PC-3 (cell line): ENCODE measurements around the gene MPND. TPM values are rescaled to one million over a fixed set of nuclear protein-coding genes. Genes with fewer than 3 reads are reported as not detected.

ENCODE experiments used
- ATAC-seq: fragments of 200-7000 bp; cut with Tn5 transposase; 2 replicates; pipeline ENCODE4 v1.9.1; 2020; ENCODE audit warnings: mild to moderate bottlenecking, moderate library complexity
- BruUV-seq: library from RNA; stranded (reverse); fragments of 400-500 nt; replicated peaks from 2 replicates; lab custom pipeline; 2021; lab: Mats Ljungman, UMichigan
- CTCF ChIA-PET: fragments of 300-600 bp; sonication (Branson Sonifier 250); formaldehyde crosslinking; loops from one replicate; lab custom pipeline; 2022; ENCODE audit warnings: antibody characterized with exemption; lab: Charles Lee
- POLR2A ChIA-PET: fragments of 300-600 bp; sonication (Branson Sonifier 250); formaldehyde crosslinking; loops from one replicate; lab custom pipeline; 2022; ENCODE audit warnings: antibody characterized with exemption; ENCODE audit not compliant: unreplicated experiment; lab: Charles Lee
- DNase-seq: peaks from one replicate; pipeline ENCODE4 v3.0.0-alpha.2; 2015
- H2AFZ ChIP-seq: fragments of 300-600 bp; sonication (generic); 2 replicates; pipeline ENCODE4 v1.6.0; 2016; ENCODE audit warnings: antibody characterized with exemption, low read length
- H3F3A ChIP-seq: fragments of 300-600 bp; sonication (generic); one replicate; pipeline ENCODE4 v1.6.0; 2017; ENCODE audit warnings: antibody characterized with exemption, low read length, control low read depth, mild to moderate bottlenecking; ENCODE audit not compliant: unreplicated experiment
- H3K27ac ChIP-seq: fragments of 300-600 bp; sonication (generic); 2 replicates; pipeline ENCODE4 v1.5.1; 2016; ENCODE audit warnings: mild to moderate bottlenecking, low read length
- H3K27me3 ChIP-seq: fragments of 300-600 bp; sonication (generic); 2 replicates; pipeline ENCODE4 v1.6.1; 2016; ENCODE audit warnings: low read length, mixed read lengths
- H3K36me3 ChIP-seq: fragments of 300-600 bp; sonication (generic); 2 replicates; pipeline ENCODE4 v1.6.1; 2016; ENCODE audit warnings: low read depth, mixed run types, low read length, mixed read lengths
- H3K4me1 ChIP-seq: fragments of 300-600 bp; sonication (generic); 2 replicates; pipeline ENCODE4 v1.5.1; 2016; ENCODE audit warnings: low read length; ENCODE audit not compliant: insufficient read depth
- H3K4me2 ChIP-seq: fragments of 300-600 bp; sonication (generic); 2 replicates; pipeline ENCODE4 v1.6.0; 2016; ENCODE audit warnings: low read length
- H3K4me3 ChIP-seq: fragments of 300-600 bp; sonication (generic); 2 replicates; pipeline ENCODE4 v1.5.1; 2016; ENCODE audit warnings: mild to moderate bottlenecking, low read length, mixed read lengths
- H3K79me2 ChIP-seq: fragments of 300-600 bp; sonication (generic); 2 replicates; pipeline ENCODE4 v1.6.1; 2017; ENCODE audit warnings: low read length, mixed read lengths
- H3K9ac ChIP-seq: fragments of 300-600 bp; sonication (generic); 2 replicates; pipeline ENCODE4 v1.6.0; 2016; ENCODE audit warnings: mild to moderate bottlenecking, low read length
- H3K9me2 ChIP-seq: fragments of 300-600 bp; sonication (generic); replicated peaks from 2 replicates; pipeline ENCODE4 v1.6.1; 2016; ENCODE audit warnings: mixed run types, low read length, mixed read lengths
- H3K9me3 ChIP-seq: fragments of 300-600 bp; sonication (generic); 2 replicates; pipeline ENCODE4 v1.6.1; 2016; ENCODE audit warnings: low read length, mixed read lengths
- H4K20me1 ChIP-seq: fragments of 300-600 bp; sonication (generic); 2 replicates; pipeline ENCODE4 v1.6.1; 2016; ENCODE audit warnings: low read length, mixed read lengths
- EZH2 ChIP-seq: fragments of 300-600 bp; sonication (generic); IDR thresholded peaks from one replicate; pipeline ENCODE4 v1.6.1; 2017; ENCODE audit warnings: antibody characterized with exemption, mild to moderate bottlenecking, low read length; ENCODE audit not compliant: unreplicated experiment
- EZH2phosphoT487 ChIP-seq: fragments of 300-600 bp; sonication (generic); IDR thresholded peaks from 2 replicates; pipeline ENCODE4 v1.6.1; 2018; ENCODE audit warnings: mild to moderate bottlenecking, antibody characterized with exemption, low read length, borderline replicate concordance
- intact Hi-C: fragments of 100-400 bp; cut with micrococcal nuclease; formaldehyde crosslinking; loops from 2 replicates; pipeline ENCODE4 v1.9.0; 2023
- total RNA-seq: library from RNA; depleted of rRNA; stranded (reverse); fragments of >200 nt; gene quantifications from 2 replicates; pipeline ENCODE4 v1.2.3, GENCODE V29; 2014
- TF ChIP-seq, protein P1 (sequence below): fragments of 300-600 bp; sonication (generic); conservative IDR thresholded peaks from 2 replicates; pipeline ENCODE4 v1.5.1; 2017; ENCODE audit warnings: antibody characterized with exemption, low read depth, mild to moderate bottlenecking, low read length

MPND gene
- total RNA-seq, 1 experiment from 2014 or later = 5.6 TPM

DNA sequence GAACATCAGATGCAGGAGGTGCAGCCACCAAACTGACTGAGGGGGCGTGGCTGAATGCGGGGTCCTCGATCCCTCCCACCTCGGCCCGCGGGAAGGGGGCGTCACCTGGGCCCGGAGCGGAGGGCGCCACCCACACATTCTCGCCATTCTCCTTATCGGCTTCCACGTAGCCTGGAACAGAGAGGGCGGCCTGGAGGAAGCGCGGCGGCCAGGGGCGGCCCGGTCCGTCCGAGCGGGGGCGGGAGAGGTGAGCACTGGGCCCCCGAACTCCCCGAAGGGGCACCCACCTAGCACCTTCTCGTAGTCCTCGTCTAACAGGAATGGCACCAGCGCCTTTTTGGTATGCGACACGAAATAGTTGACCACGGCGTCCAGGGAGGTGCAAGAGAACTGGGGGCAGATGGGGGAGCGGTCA, 16.5 kb upstream of the MPND start:
- H3K27ac ChIP-seq = no peak overlapping the region
- no peak overlapping the region for H2AFZ ChIP-seq
- ChIA-PET CTCF (no interaction called here), POLR2A (no interaction called here)
- H3K36me3 ChIP-seq = no peaks in the 10 kb centered on the region
- no peak for TF ChIP-seq EZH2
- TF ChIP-seq, protein P1, sequence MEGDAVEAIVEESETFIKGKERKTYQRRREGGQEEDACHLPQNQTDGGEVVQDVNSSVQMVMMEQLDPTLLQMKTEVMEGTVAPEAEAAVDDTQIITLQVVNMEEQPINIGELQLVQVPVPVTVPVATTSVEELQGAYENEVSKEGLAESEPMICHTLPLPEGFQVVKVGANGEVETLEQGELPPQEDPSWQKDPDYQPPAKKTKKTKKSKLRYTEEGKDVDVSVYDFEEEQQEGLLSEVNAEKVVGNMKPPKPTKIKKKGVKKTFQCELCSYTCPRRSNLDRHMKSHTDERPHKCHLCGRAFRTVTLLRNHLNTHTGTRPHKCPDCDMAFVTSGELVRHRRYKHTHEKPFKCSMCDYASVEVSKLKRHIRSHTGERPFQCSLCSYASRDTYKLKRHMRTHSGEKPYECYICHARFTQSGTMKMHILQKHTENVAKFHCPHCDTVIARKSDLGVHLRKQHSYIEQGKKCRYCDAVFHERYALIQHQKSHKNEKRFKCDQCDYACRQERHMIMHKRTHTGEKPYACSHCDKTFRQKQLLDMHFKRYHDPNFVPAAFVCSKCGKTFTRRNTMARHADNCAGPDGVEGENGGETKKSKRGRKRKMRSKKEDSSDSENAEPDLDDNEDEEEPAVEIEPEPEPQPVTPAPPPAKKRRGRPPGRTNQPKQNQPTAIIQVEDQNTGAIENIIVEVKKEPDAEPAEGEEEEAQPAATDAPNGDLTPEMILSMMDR = no peak
- BruUV-seq = no TSS peak
- no peaks in the 10 kb centered on the region for H3K9me2 ChIP-seq
- H3K27me3 ChIP-seq = no peaks in the 10 kb centered on the region
- H3K9me3 ChIP-seq = no peaks in the 10 kb centered on the region
- no peaks in the 10 kb centered on the region for H3K4me1 ChIP-seq
- no peaks in the 10 kb centered on the region for H4K20me1 ChIP-seq
- no peak overlapping the region for H3K9ac ChIP-seq
- no peaks in the 10 kb centered on the region for H3F3A ChIP-seq
- intact Hi-C loops = no loop called here
- no peak for DNase-seq
- H3K4me2 ChIP-seq = no peak overlapping the region
- H3K4me3 ChIP-seq = no peak overlapping the region
- ATAC-seq = no peak
- H3K79me2 ChIP-seq = no peaks in the 10 kb centered on the region

DNA sequence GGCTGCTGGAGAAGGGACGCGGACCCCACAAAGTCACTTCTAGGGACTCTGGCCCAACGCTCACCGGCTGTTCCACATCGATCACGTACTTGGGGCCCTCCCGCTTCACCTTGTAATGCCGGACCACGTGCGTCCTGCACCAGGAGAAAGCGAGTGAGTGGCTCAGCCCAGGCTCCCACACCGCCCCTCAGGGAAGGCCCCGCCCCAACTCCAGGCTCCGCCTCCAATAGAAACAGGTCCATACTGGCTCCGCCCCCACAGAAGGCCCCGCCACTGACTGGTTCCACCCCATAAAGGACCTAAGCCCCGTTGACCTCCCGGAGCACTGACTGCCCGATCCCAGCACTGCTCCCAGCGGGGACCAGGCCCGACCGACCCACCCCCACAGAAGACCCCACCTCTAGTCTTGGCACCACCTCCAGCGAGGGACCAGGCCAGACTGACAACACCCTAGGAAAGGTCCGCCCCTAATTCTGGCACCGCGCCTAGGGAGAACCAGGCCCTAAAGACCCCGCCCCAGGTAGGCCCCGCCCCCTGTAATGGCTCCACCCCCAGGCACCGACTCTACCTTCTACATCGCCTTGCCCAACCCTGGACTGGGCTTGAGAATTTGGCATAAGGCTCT, 16.0 kb upstream of the MPND start:
- Histone ChIP-seq H3K27me3 (no peaks in the 10 kb centered on the region), H3K9me2 (no peaks in the 10 kb centered on the region), H3K36me3 (no peaks in the 10 kb centered on the region), H2AFZ (no peak overlapping the region), H3K27ac (no peak overlapping the region), H3K4me2 (no peak overlapping the region), H3K9ac (no peak overlapping the region), H3K79me2 (no peaks in the 10 kb centered on the region), H4K20me1 (no peaks in the 10 kb centered on the region), H3K4me3 (no peak overlapping the region), H3K9me3 (no peaks in the 10 kb centered on the region), H3F3A (no peaks in the 10 kb centered on the region), H3K4me1 (no peaks in the 10 kb centered on the region)
- ATAC-seq (no peak; the same call in 1 of the 2 replicates), DNase-seq (no peak)
- intact Hi-C loops = no loop called here
- TF ChIP-seq, protein P1 = no peak
- TF ChIP-seq EZH2 (no peak), EZH2phosphoT487 (no peak)
- BruUV-seq = no TSS peak
- ChIA-PET CTCF (no interaction called here), POLR2A (no interaction called here)

DNA sequence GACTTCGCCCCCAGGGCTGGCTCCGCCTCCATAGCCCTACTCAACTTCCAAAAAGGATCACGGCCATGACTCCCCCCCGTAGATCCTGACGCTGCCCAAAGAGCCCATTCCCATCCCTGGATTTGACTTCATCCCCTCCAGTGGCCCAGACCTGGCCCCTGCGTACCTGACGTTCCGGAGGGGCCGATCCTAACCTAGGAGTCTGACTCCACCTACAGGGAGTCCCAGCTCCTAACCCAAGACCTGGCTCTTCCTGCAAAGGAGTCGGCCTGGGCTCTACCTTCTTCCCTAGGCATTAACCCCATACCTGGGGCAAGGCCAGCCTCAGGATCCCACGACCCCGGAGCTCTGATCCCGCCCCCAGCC, 15.5 kb upstream of the MPND start:
- Histone ChIP-seq H2AFZ (no peak overlapping the region), H3K27ac (no peak overlapping the region), H3K9me2 (no peaks in the 10 kb centered on the region), H3K4me3 (no peak overlapping the region), H3K9ac (no peak overlapping the region), H3K4me2 (no peak overlapping the region), H3K9me3 (no peaks in the 10 kb centered on the region), H3F3A (no peaks in the 10 kb centered on the region), H3K79me2 (no peaks in the 10 kb centered on the region), H3K36me3 (no peaks in the 10 kb centered on the region), H3K27me3 (no peaks in the 10 kb centered on the region), H3K4me1 (no peaks in the 10 kb centered on the region), H4K20me1 (no peaks in the 10 kb centered on the region)
- POLR2A ChIA-PET = no interaction called here
- CTCF ChIA-PET = no interaction called here
- ATAC-seq = no peak
- no TSS peak for BruUV-seq
- no peak for DNase-seq
- TF ChIP-seq, protein P1 = no peak
- TF ChIP-seq EZH2phosphoT487 (no peak), EZH2 (no peak)
- intact Hi-C loops = no loop called here
